Neural cell (in vitro differentiated cells): ENCODE results near the gene HMGXB4. TPM values are rescaled to one million over a fixed set of nuclear protein-coding genes. Genes with fewer than 3 reads are reported as not detected.

Experiments
- H2AFZ ChIP-seq: fragments of 200-600, 300-800 bp; sonication (generic), shearing (Covaris generic); 2 replicates; pipeline ENCODE4 v1.6.0; 2014; ENCODE audit warnings: low read depth, mild to moderate bottlenecking, antibody characterized with exemption, low read length, moderate library complexity
- H3F3A ChIP-seq: fragments of 200-600 bp; shearing (Covaris generic); 2 replicates; pipeline ENCODE4 v1.6.1; 2016; ENCODE audit warnings: mild to moderate bottlenecking, moderate library complexity, mixed read lengths, antibody characterized with exemption, low read length; ENCODE audit not compliant: insufficient read depth, poor library complexity, severe bottlenecking
- H3K27ac ChIP-seq: fragments of 200-600, 300-800 bp; sonication (generic), shearing (Covaris generic); 2 replicates; pipeline ENCODE4 v1.5.1; 2014; ENCODE audit warnings: mild to moderate bottlenecking, low read length, moderate library complexity
- H3K27me3 ChIP-seq: fragments of 300-800, 200-600 bp; sonication (generic), shearing (Covaris generic); 2 replicates; pipeline ENCODE4 v1.6.0; 2014; ENCODE audit warnings: mild to moderate bottlenecking, low read depth, low read length, moderate library complexity; ENCODE audit not compliant: insufficient read depth
- H3K36me3 ChIP-seq: fragments of 300-800, 200-600 bp; sonication (generic), shearing (Covaris generic); 2 replicates; pipeline ENCODE4 v1.5.1; 2014; ENCODE audit warnings: mild to moderate bottlenecking, antibody characterized with exemption, low read length, moderate library complexity; ENCODE audit not compliant: insufficient read depth
- H3K4me2 ChIP-seq: fragments of 300-800, 200-600 bp; sonication (generic), shearing (Covaris generic); 2 replicates; pipeline ENCODE4 v1.6.0; 2014; ENCODE audit warnings: mild to moderate bottlenecking, low read length
- H3K4me3 ChIP-seq: fragments of 300-800, 200-600 bp; sonication (generic), shearing (Covaris generic); 2 replicates; pipeline ENCODE4 v1.5.1; 2014; ENCODE audit warnings: mild to moderate bottlenecking, low read length, moderate library complexity
- H3K79me2 ChIP-seq: fragments of 200-600 bp; shearing (Covaris generic); replicated peaks from 2 replicates; pipeline ENCODE4 v1.6.0; 2014; ENCODE audit warnings: mild to moderate bottlenecking, low read length, moderate library complexity; ENCODE audit not compliant: insufficient read depth
- H3K9ac ChIP-seq: fragments of 300-800, 200-600 bp; sonication (generic), shearing (Covaris generic); 2 replicates; pipeline ENCODE4 v1.6.1; 2016; ENCODE audit warnings: mild to moderate bottlenecking, low read length, mixed read lengths
- H3K9me2 ChIP-seq: fragments of 200-600 bp; shearing (Covaris generic); 2 replicates; pipeline ENCODE4 v1.6.1; 2016; ENCODE audit warnings: mild to moderate bottlenecking, low read length, mixed read lengths; ENCODE audit not compliant: insufficient read depth
- H3K9me3 ChIP-seq: fragments of 200-600, 300-800 bp; sonication (generic), shearing (Covaris generic); 2 replicates; pipeline ENCODE4 v1.6.1; 2016; ENCODE audit warnings: mild to moderate bottlenecking, mixed run types, low read length, moderate library complexity, mixed read lengths
- H4K20me1 ChIP-seq: fragments of 200-600 bp; shearing (Covaris generic); 2 replicates; pipeline ENCODE4 v1.6.1; 2016; ENCODE audit warnings: mild to moderate bottlenecking, mixed run types; ENCODE audit not compliant: insufficient read depth
- CTCF ChIP-seq: fragments of 450-650 bp; IDR thresholded peaks from 2 replicates; pipeline ENCODE4 v1.5.1; 2014; ENCODE audit warnings: antibody characterized with exemption, mild to moderate bottlenecking, moderate library complexity; ENCODE audit not compliant: poor library complexity, severe bottlenecking
- EP300 ChIP-seq: fragments of 450-650 bp; conservative IDR thresholded peaks from 2 replicates; pipeline ENCODE4 v1.6.1; 2014; ENCODE audit warnings: antibody characterized with exemption, mild to moderate bottlenecking, moderate library complexity; ENCODE audit not compliant: poor library complexity, severe bottlenecking
- EZH2 ChIP-seq: fragments of 200-600, 300-800 bp; shearing (Covaris generic), sonication (generic); IDR thresholded peaks from 2 replicates; pipeline ENCODE4 v1.6.1; 2014; ENCODE audit warnings: antibody characterized with exemption, low read length, borderline replicate concordance, mild to moderate bottlenecking; ENCODE audit not compliant: insufficient read depth, poor library complexity, severe bottlenecking
- MXI1 ChIP-seq: fragments of 450-650 bp; conservative IDR thresholded peaks from 2 replicates; pipeline ENCODE4 v1.6.1; 2014; ENCODE audit warnings: antibody characterized with exemption, mild to moderate bottlenecking; ENCODE audit not compliant: poor library complexity, severe bottlenecking
- POLR2AphosphoS5 ChIP-seq: IDR thresholded peaks from 2 replicates; pipeline ENCODE4 v1.6.1; 2012
- RAD21 ChIP-seq: fragments of 450-650 bp; conservative IDR thresholded peaks from 2 replicates; pipeline ENCODE4 v1.6.1; 2014; ENCODE audit warnings: antibody characterized with exemption, mild to moderate bottlenecking, moderate library complexity
- REST ChIP-seq: IDR thresholded peaks from 2 replicates; pipeline ENCODE4 v1.6.1; 2012; ENCODE audit warnings: borderline replicate concordance
- SMC3 ChIP-seq: fragments of 450-650 bp; conservative IDR thresholded peaks from 2 replicates; pipeline ENCODE4 v1.6.1; 2014; ENCODE audit warnings: antibody characterized with exemption, mild to moderate bottlenecking, moderate library complexity; ENCODE audit not compliant: poor library complexity
- TAF1 ChIP-seq: IDR thresholded peaks from 2 replicates; pipeline ENCODE4 v1.6.1; 2012; ENCODE audit warnings: low read depth
- polyA plus RNA-seq: library from polyadenylated mRNA; depleted of rRNA; stranded (reverse); fragments of >200 nt; gene quantifications from 2 replicates; pipeline ENCODE4 v1.2.3, GENCODE V29; 2014

The HMGXB4 gene
- polyA plus RNA-seq, 1 donor from 2014 or later: 20.0 TPM

DNA sequence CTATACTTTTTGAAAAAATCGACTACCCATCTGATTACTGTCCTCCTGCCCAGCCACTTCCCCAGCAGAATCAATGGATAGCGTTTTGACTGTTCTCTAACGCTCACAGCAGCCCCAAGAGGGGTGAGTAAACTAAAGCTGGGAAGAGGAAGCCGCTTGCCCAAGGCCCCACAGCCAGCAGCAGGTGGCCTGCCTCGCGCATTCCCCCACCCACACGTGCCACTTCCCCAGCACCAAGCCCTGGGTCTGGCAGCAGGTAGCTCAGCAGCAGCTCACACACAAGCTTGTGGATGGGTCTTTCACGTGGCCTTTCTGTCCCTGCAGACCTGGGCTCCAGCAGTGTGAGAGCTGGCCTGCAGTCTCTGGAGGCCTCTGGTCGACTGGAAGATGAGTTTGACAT, 76.7 kb downstream of the HMGXB4 start:
- Histone ChIP-seq H3K79me2 (no peaks in the 10 kb centered on the region), H3K27ac (no peak overlapping the region), H3K36me3 (no peaks in the 10 kb centered on the region), H4K20me1 (no peaks in the 10 kb centered on the region), H2AFZ (no peak overlapping the region), H3K27me3 (no peaks in the 10 kb centered on the region), H3F3A (no peaks in the 10 kb centered on the region), H3K9me2 (no peaks in the 10 kb centered on the region), H3K4me2 (no peak overlapping the region), H3K4me3 (no peak overlapping the region), H3K9me3 (no peaks in the 10 kb centered on the region), H3K9ac (no peak overlapping the region)
- TF ChIP-seq TAF1: no peak
- TF ChIP-seq REST: no peak

DNA sequence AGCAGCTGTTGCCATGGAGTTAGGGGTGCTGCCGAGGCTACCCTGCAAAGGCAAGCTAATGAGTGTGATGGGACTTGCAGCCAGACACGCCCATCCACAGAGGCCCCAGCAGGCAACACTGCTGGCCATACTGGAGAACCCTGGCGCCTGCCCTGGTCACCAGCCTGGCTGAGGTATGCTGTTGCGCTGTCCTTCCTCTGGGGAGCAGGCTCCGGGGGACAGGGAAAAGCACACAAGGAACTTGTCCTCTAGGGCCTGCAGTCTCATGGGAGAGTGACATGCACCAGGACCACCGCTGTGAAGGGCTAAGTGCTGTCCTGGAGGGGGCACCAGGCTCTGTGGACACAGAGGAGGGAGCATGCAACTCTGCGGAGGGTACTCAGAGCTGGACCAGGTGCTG, 78.2 kb downstream of the HMGXB4 start:
- no peaks in the 10 kb centered on the region for H3F3A ChIP-seq
- H3K9ac ChIP-seq: no peak overlapping the region
- H3K27me3 ChIP-seq: no peaks in the 10 kb centered on the region
- no peaks in the 10 kb centered on the region for H4K20me1 ChIP-seq
- no peaks in the 10 kb centered on the region for H3K36me3 ChIP-seq
- no peaks in the 10 kb centered on the region for H3K9me2 ChIP-seq
- H3K4me2 ChIP-seq: no peak overlapping the region
- no peak overlapping the region for H3K27ac ChIP-seq
- no peak overlapping the region for H2AFZ ChIP-seq
- no peak overlapping the region for H3K4me3 ChIP-seq
- no peak for TF ChIP-seq TAF1
- TF ChIP-seq EP300: no peak
- TF ChIP-seq REST: no peak
- TF ChIP-seq CTCF: no peak
- TF ChIP-seq MXI1: no peak
- TF ChIP-seq POLR2AphosphoS5: no peak
- TF ChIP-seq EZH2: no peak
- TF ChIP-seq RAD21: no peak
- TF ChIP-seq SMC3: no peak
- H3K9me3 ChIP-seq: no peaks in the 10 kb centered on the region
- no peaks in the 10 kb centered on the region for H3K79me2 ChIP-seq
